ENCODE measurements around the gene GRM7.

Gene GRM7

DNA sequence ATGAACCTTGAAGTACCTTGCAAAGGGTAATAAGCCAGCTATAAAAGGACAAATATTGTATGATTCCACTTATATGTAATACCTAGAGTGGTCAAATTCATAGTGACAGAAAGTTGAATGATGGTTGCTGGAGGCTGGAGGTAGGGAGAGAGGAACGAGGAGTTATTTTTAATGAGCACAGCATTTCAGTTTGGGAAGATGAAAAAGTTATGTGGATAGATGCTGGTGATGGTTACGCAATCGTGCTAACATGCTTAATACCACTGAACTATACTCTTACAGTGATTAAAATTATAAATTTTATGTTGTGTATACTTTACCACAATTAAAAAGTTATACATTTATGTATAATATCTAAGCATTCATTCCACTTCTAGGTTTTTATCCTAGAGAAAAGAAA is 168.6 kb downstream of the GRM7 start:
- TF ChIP-seq EZH2phosphoT487 (IDR thresholded peaks at IDR 0.05; ENCODE audit: borderline replicate concordance, low read length): no peak
- TF ChIP-seq, protein P1, sequence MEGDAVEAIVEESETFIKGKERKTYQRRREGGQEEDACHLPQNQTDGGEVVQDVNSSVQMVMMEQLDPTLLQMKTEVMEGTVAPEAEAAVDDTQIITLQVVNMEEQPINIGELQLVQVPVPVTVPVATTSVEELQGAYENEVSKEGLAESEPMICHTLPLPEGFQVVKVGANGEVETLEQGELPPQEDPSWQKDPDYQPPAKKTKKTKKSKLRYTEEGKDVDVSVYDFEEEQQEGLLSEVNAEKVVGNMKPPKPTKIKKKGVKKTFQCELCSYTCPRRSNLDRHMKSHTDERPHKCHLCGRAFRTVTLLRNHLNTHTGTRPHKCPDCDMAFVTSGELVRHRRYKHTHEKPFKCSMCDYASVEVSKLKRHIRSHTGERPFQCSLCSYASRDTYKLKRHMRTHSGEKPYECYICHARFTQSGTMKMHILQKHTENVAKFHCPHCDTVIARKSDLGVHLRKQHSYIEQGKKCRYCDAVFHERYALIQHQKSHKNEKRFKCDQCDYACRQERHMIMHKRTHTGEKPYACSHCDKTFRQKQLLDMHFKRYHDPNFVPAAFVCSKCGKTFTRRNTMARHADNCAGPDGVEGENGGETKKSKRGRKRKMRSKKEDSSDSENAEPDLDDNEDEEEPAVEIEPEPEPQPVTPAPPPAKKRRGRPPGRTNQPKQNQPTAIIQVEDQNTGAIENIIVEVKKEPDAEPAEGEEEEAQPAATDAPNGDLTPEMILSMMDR (IDR thresholded peaks at IDR 0.05; ENCODE audit: low read depth, low read length, poor library complexity, severe bottlenecking): no peak
- no peaks in the 10 kb centered on the region for H3K9me2 ChIP-seq (replicated peaks; ENCODE audit: control insufficient read depth, low read length)
- no peaks in the 10 kb centered on the region for H3K27me3 ChIP-seq (ENCODE audit: control insufficient read depth, low read length)
- no peak overlapping the region for H3K27ac ChIP-seq (ENCODE audit: low read depth, low read length)
- no peaks in the 10 kb centered on the region for H3K9me3 ChIP-seq (ENCODE audit: control insufficient read depth, insufficient read depth, low read length)
- H3K4me2 ChIP-seq (ENCODE audit: low read length): no peak overlapping the region
- no peaks in the 10 kb centered on the region for H3F3A ChIP-seq (ENCODE audit: control insufficient read depth, insufficient read depth)
- no peaks in the 10 kb centered on the region for H4K20me1 ChIP-seq (ENCODE audit: control insufficient read depth, insufficient read depth, low read depth, low read length)
- H3K4me1 ChIP-seq (ENCODE audit: control insufficient read depth, low read length): no peaks in the 10 kb centered on the region
- no peaks in the 10 kb centered on the region for H3K79me2 ChIP-seq (ENCODE audit: control insufficient read depth, low read length)
- H3K4me3 ChIP-seq (ENCODE audit: low read length): no peak overlapping the region
- H3K36me3 ChIP-seq (ENCODE audit: control insufficient read depth, low read length): no peaks in the 10 kb centered on the region

DNA sequence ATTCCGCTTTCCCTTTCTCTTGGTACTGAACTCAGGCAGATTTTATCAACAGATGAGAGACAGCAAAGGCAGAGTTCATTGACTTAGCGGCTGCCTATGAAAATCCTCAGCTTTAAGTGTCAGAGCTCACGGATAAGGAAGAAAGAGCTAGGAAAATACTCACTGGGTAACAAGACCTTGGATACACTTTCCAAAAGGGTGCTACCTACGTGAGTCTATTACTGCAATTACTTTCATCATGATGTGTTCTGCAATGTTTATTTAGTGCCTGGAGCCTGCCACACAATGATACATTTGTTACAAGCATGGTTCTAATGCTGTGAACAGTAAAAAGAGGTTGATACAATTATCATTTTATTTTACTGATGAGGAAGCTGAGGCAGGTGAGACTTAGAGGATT is 177.5 kb downstream of the GRM7 start:
- Histone ChIP-seq H3K27ac (ENCODE audit: low read depth, low read length) (no peak overlapping the region), H3F3A (ENCODE audit: control insufficient read depth, insufficient read depth) (no peaks in the 10 kb centered on the region), H3K27me3 (ENCODE audit: control insufficient read depth, low read length) (no peaks in the 10 kb centered on the region), H3K79me2 (ENCODE audit: control insufficient read depth, low read length) (no peaks in the 10 kb centered on the region), H3K4me2 (ENCODE audit: low read length) (no peak overlapping the region), H3K36me3 (ENCODE audit: control insufficient read depth, low read length) (no peaks in the 10 kb centered on the region), H4K20me1 (ENCODE audit: control insufficient read depth, insufficient read depth, low read depth, low read length) (no peaks in the 10 kb centered on the region), H3K9me2 (replicated peaks; ENCODE audit: control insufficient read depth, low read length) (no peaks in the 10 kb centered on the region), H3K9me3 (ENCODE audit: control insufficient read depth, insufficient read depth, low read length) (no peaks in the 10 kb centered on the region), H3K4me1 (ENCODE audit: control insufficient read depth, low read length) (no peaks in the 10 kb centered on the region), H3K4me3 (ENCODE audit: low read length) (no peak overlapping the region)
- no peak for TF ChIP-seq EZH2phosphoT487 (IDR thresholded peaks at IDR 0.05; ENCODE audit: borderline replicate concordance, low read length)
- TF ChIP-seq, protein P1 (IDR thresholded peaks at IDR 0.05; ENCODE audit: low read depth, low read length, poor library complexity, severe bottlenecking): no peak

DNA sequence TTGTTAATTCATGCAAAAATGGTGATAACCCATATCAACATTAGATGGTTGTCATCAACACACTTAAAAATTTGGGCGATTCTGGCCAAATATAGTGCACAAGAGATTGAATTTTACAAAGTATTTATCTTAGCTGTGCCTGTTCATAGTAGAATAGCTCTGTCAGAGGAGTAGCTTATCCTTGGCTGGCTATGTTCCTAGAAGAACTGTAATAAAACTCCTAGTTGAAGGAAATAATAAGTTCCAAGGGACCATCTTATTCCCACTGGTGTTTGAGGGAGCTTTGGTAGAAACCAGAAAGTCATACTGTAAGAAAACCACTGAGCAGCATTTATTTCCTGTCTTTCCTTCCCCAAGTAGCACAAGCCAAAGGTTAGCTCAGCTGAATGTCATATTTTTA is 201.8 kb downstream of the GRM7 start:
- Histone ChIP-seq H3K27me3 (ENCODE audit: control insufficient read depth, low read length) (no peaks in the 10 kb centered on the region), H4K20me1 (ENCODE audit: control insufficient read depth, insufficient read depth, low read depth, low read length) (no peaks in the 10 kb centered on the region), H3K4me2 (ENCODE audit: low read length) (no peak overlapping the region), H3K36me3 (ENCODE audit: control insufficient read depth, low read length) (no peaks in the 10 kb centered on the region), H3K79me2 (ENCODE audit: control insufficient read depth, low read length) (no peaks in the 10 kb centered on the region), H3K27ac (ENCODE audit: low read depth, low read length) (no peak overlapping the region), H3K9me2 (replicated peaks; ENCODE audit: control insufficient read depth, low read length) (no peaks in the 10 kb centered on the region), H3K9me3 (ENCODE audit: control insufficient read depth, insufficient read depth, low read length) (no peaks in the 10 kb centered on the region), H3K4me1 (ENCODE audit: control insufficient read depth, low read length) (no peaks in the 10 kb centered on the region), H3K4me3 (ENCODE audit: low read length) (no peak overlapping the region), H3F3A (ENCODE audit: control insufficient read depth, insufficient read depth) (no peaks in the 10 kb centered on the region)
- TF ChIP-seq EZH2phosphoT487 (IDR thresholded peaks at IDR 0.05; ENCODE audit: borderline replicate concordance, low read length): no peak
- TF ChIP-seq, protein P1 (IDR thresholded peaks at IDR 0.05; ENCODE audit: low read depth, low read length, poor library complexity, severe bottlenecking): no peak

DNA sequence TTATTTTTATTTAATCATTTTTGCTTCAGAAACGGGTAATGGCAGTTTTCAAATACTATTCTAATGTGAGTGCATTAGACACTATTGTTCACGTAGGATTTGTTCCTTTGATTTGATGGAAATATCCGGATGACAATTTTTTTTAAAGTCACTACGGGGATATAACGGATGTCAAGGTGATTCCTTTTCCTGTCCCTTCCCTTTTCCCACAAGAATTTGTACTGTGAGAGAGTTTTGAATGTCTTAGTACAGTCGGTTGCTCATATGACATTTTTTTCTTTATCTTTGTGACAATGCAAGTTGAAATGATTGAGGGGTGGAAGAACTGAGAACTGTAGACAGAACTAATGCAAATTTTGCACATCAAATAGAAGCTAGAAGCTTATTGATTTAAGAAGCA is 209.5 kb downstream of the GRM7 start:
- no peaks in the 10 kb centered on the region for H3K9me3 ChIP-seq (ENCODE audit: control insufficient read depth, insufficient read depth, low read length)
- H3K79me2 ChIP-seq (ENCODE audit: control insufficient read depth, low read length): no peaks in the 10 kb centered on the region
- H3F3A ChIP-seq (ENCODE audit: control insufficient read depth, insufficient read depth): no peaks in the 10 kb centered on the region
- H3K4me1 ChIP-seq (ENCODE audit: control insufficient read depth, low read length): no peaks in the 10 kb centered on the region
- TF ChIP-seq, protein P1 (IDR thresholded peaks at IDR 0.05; ENCODE audit: low read depth, low read length, poor library complexity, severe bottlenecking): no peak
- no peak for TF ChIP-seq EZH2phosphoT487 (IDR thresholded peaks at IDR 0.05; ENCODE audit: borderline replicate concordance, low read length)
- H3K27ac ChIP-seq (ENCODE audit: low read depth, low read length): no peak overlapping the region
- no peaks in the 10 kb centered on the region for H3K36me3 ChIP-seq (ENCODE audit: control insufficient read depth, low read length)
- no peak overlapping the region for H3K4me2 ChIP-seq (ENCODE audit: low read length)
- H4K20me1 ChIP-seq (ENCODE audit: control insufficient read depth, insufficient read depth, low read depth, low read length): no peaks in the 10 kb centered on the region
- H3K9me2 ChIP-seq (replicated peaks; ENCODE audit: control insufficient read depth, low read length): no peaks in the 10 kb centered on the region
- H3K27me3 ChIP-seq (ENCODE audit: control insufficient read depth, low read length): no peaks in the 10 kb centered on the region
- no peak overlapping the region for H3K4me3 ChIP-seq (ENCODE audit: low read length)

All from DOHH2 (cell line).